Measurements from ENCODE around the gene RPL13. TPM values are rescaled to one million over a fixed set of nuclear protein-coding genes. Genes with fewer than 3 reads are reported as not detected.

Gene RPL13
- total and polyA plus RNA-seq, 2 of the 13 experiments (the other 11 are each of a cell fraction or from before 2014, with no cell fraction given), result 2,988 to 4,411 TPM

- TF ChIP-seq ZBTB33 (CRISPR knock-in tag; IDR thresholded peaks at IDR 0.05) (no peak), KDM1A (CRISPR knock-in tag; IDR thresholded peaks at IDR 0.05) (no peak), NFYC (CRISPR knock-in tag; IDR thresholded peaks at IDR 0.05) (0 out of 2 replicates have a peak, but pooled peaks have one; percentile 42), ARNT2 (CRISPR knock-in tag; IDR thresholded peaks at IDR 0.05; ENCODE audit: low read depth) (peak; percentile 68; the same call in 1 of the 2 replicates), SRSF4 (IDR thresholded peaks at IDR 0.05; ENCODE audit: low read depth, low read length, poor library complexity, severe bottlenecking) (no peak), ZNF576 (CRISPR knock-in tag; IDR thresholded peaks at IDR 0.05) (no peak), TRIM24 (CRISPR knock-in tag; IDR thresholded peaks at IDR 0.05) (no peak), ARNTL (CRISPR knock-in tag; IDR thresholded peaks at IDR 0.05) (peak; percentile 73), TRAFD1 (CRISPR knock-in tag; IDR thresholded peaks at IDR 0.05; ENCODE audit: borderline replicate concordance) (no peak), ZFP37 (CRISPR knock-in tag; IDR thresholded peaks at IDR 0.05; ENCODE audit: borderline replicate concordance) (0 out of 2 replicates have a peak, but pooled peaks have one; percentile 48), ZNF274 (CRISPR knock-in tag; IDR thresholded peaks at IDR 0.05) (0 out of 2 replicates have a peak, but pooled peaks have one; percentile 50), ZBTB3 (CRISPR knock-in tag; IDR thresholded peaks at IDR 0.05; ENCODE audit: borderline replicate concordance, low read depth) (peak; percentile 52; the same call in 1 of the 2 replicates), SMAD1 (CRISPR knock-in tag; IDR thresholded peaks at IDR 0.05; ENCODE audit: borderline replicate concordance, low read depth) (0 out of 2 replicates have a peak, but pooled peaks have one; percentile 58), POLR2G (IDR thresholded peaks at IDR 0.05; ENCODE audit: low read depth, low read length) (peak; percentile 72), ZNF136 (CRISPR knock-in tag; IDR thresholded peaks at IDR 0.05; ENCODE audit: low read depth) (no peak), ZBTB21 (CRISPR knock-in tag; IDR thresholded peaks at IDR 0.05) (no peak), HINFP (CRISPR knock-in tag; IDR thresholded peaks at IDR 0.05; ENCODE audit: low read depth) (peak; percentile 69; the same call in 1 of the 2 replicates), ZNF350 (CRISPR knock-in tag; IDR thresholded peaks at IDR 0.05; ENCODE audit: borderline replicate concordance, low read depth) (peak; percentile 90)
- TF ChIP-seq, protein P1, sequence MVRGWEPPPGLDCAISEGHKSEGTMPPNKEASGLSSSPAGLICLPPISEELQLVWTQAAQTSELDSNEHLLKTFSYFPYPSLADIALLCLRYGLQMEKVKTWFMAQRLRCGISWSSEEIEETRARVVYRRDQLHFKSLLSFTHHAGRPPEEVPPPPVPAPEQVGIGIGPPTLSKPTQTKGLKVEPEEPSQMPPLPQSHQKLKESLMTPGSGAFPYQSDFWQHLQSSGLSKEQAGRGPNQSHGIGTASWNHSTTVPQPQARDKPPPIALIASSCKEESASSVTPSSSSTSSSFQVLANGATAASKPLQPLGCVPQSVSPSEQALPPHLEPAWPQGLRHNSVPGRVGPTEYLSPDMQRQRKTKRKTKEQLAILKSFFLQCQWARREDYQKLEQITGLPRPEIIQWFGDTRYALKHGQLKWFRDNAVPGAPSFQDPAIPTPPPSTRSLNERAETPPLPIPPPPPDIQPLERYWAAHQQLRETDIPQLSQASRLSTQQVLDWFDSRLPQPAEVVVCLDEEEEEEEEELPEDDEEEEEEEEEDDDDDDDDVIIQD (CRISPR knock-in tag; IDR thresholded peaks at IDR 0.05; ENCODE audit: low read depth), result peak; percentile 40; the same call in 1 of the 2 replicates
- TF ChIP-seq, protein P2, sequence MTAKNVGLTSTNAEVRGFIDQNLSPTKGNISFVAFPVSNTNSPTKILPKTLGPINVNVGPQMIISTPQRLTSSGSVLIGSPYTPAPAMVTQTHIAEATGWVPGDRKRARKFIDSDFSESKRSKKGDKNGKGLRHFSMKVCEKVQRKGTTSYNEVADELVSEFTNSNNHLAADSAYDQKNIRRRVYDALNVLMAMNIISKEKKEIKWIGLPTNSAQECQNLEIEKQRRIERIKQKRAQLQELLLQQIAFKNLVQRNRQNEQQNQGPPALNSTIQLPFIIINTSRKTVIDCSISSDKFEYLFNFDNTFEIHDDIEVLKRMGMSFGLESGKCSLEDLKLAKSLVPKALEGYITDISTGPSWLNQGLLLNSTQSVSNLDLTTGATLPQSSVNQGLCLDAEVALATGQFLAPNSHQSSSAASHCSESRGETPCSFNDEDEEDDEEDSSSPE (CRISPR knock-in tag; IDR thresholded peaks at IDR 0.05), result peak; percentile 63; the same call in 1 of the 2 replicates
These were observed 12.2 kb downstream of the RPL13 start (continued) for GRCh38 chr16:89572485-89573205.
